ENCODE results near the gene MAP1LC3C. TPM values are rescaled to one million over a fixed set of nuclear protein-coding genes. Genes with fewer than 3 reads are reported as not detected.
A peak's percentile ranks its signal among the peaks of the same experiment; 100 is the strongest.

MAP1LC3C gene
- 0.09 TPM in 1 of 2 replicates, not detected in the other for total RNA-seq (ENCODE audit: low replicate concordance)

- peak within 1 kb of the TSS; percentile 46 for H3K4me3 ChIP-seq (ENCODE audit: low read depth, low read length)
- TF ChIP-seq CTCF (IDR thresholded peaks at IDR 0.05; ENCODE audit: insufficient read depth, low read length), result no peak
- no peak for DNase-seq (ENCODE audit: low read depth)
These were observed at the start of gene MAP1LC3C for GRCh38 chr1:241999026-241999425. Gene MAP1LC3C (minus strand): TSS chr1:241999098. CDS start chr1:241999008, 90 bp downstream.

GRCh38 chr1:242043165-242043564, 44.3 kb upstream of the MAP1LC3C start:
- DNase-seq (ENCODE audit: low read depth), result no peak
- no peak overlapping the region for H3K4me3 ChIP-seq (ENCODE audit: low read depth, low read length)
- TF ChIP-seq CTCF (IDR thresholded peaks at IDR 0.05; ENCODE audit: insufficient read depth, low read length), result no peak

DNA sequence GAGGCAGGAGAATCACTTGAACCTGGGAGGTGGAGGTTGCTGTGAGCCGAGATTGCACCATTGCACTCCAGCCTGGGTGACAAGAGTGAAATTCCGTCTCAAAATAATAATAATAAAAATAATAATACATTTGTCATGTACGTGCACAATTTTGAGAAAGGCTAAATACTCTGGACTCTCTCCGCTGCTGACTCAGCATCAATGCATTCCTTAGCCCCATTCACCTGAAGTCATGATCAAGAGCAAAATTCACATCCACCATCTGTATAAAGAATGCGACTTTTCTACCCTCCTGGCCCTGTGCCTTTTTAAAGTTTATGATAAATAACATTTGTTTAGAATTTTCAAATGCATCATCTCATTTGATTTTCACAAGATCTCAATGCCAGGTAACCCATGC, 35.5 kb upstream of the MAP1LC3C start:
- H3K4me3 ChIP-seq (ENCODE audit: low read depth, low read length), result no peak overlapping the region
- DNase-seq (ENCODE audit: low read depth), result no peak
- no peak for TF ChIP-seq CTCF (IDR thresholded peaks at IDR 0.05; ENCODE audit: insufficient read depth, low read length)

GRCh38 chr1:242033447-242033846, 34.5 kb upstream of the MAP1LC3C start:
- no peak for DNase-seq (ENCODE audit: low read depth)
- no peak overlapping the region for H3K4me3 ChIP-seq (ENCODE audit: low read depth, low read length)
- no peak for TF ChIP-seq CTCF (IDR thresholded peaks at IDR 0.05; ENCODE audit: insufficient read depth, low read length)

- TF ChIP-seq CTCF (IDR thresholded peaks at IDR 0.05; ENCODE audit: insufficient read depth, low read length), result no peak
- no peak for DNase-seq (ENCODE audit: low read depth)
- no peak overlapping the region for H3K4me3 ChIP-seq (ENCODE audit: low read depth, low read length)
These were observed 31.2 kb upstream of the MAP1LC3C start for GRCh38 chr1:242030071-242030470.

DNA sequence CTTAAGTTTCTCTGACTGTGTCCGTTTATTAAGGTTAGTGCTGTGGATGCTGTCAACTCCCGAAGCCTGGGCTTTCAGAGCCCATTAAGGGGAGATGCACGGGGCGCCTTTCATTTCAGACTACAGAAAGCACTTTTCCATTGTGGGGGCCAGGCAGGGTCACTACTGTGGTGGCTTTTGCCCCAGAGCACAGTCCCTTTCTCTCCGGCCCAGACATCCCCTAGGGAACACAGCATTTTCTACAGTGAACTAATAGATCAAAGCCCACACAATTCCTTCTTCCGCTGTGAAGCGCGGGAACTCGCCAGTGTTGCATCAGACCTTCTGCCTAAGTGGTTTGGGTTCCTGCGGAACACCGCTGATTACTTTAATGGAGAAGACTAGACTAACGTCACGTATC, 26.8 kb upstream of the MAP1LC3C start:
- TF ChIP-seq CTCF (IDR thresholded peaks at IDR 0.05; ENCODE audit: insufficient read depth, low read length), result no peak
- no peak for DNase-seq (ENCODE audit: low read depth)
- H3K4me3 ChIP-seq (ENCODE audit: low read depth, low read length), result no peak overlapping the region

- DNase-seq (ENCODE audit: low read depth), result no peak
- no peak overlapping the region for H3K4me3 ChIP-seq (ENCODE audit: low read depth, low read length)
- TF ChIP-seq CTCF (IDR thresholded peaks at IDR 0.05; ENCODE audit: insufficient read depth, low read length), result no peak
These were observed 24.9 kb upstream of the MAP1LC3C start for GRCh38 chr1:242023805-242024204.

Data from fibroblast of the aortic adventitia (primary cell).